Parathyroid adenoma (tissue), 2 donors: Measurements from ENCODE around the gene DCLK1.

Experiments
- H2AFZ ChIP-seq: fragments of 300-600 bp; sonication (generic); one replicate; pipeline ENCODE4 v1.7.0; 2017; ENCODE audit warnings: antibody characterized with exemption, mild to moderate bottlenecking
- H3K27ac ChIP-seq: fragments of 300-600 bp; sonication (generic); one replicate; pipeline ENCODE4 v1.7.0; 2017
- H3K27me3 ChIP-seq: fragments of 300-600 bp; sonication (generic); one replicate; pipeline ENCODE4 v1.7.0; 2017; ENCODE audit warnings: low read length; ENCODE audit not compliant: control insufficient read depth, insufficient read depth
- H3K36me3 ChIP-seq: fragments of 300-600 bp; sonication (generic); one replicate; pipeline ENCODE4 v1.7.0; 2017; ENCODE audit warnings: low read length; ENCODE audit not compliant: control insufficient read depth, insufficient read depth
- H3K4me1 ChIP-seq: fragments of 300-600 bp; sonication (generic); one replicate; pipeline ENCODE4 v1.7.0; 2017; ENCODE audit warnings: control low read depth
- H3K4me2 ChIP-seq: fragments of 300-600 bp; sonication (generic); one replicate; pipeline ENCODE4 v1.7.0; 2017; ENCODE audit warnings: low read length
- H3K4me3 ChIP-seq: fragments of 300-600 bp; sonication (generic); one replicate; pipeline ENCODE4 v1.7.0; 2017; ENCODE audit warnings: low read depth, low read length
- H3K79me2 ChIP-seq: fragments of 300-600 bp; sonication (generic); one replicate; pipeline ENCODE4 v1.7.0; 2017; ENCODE audit warnings: control low read depth
- H3K9ac ChIP-seq: fragments of 300-600 bp; sonication (generic); one replicate; pipeline ENCODE4 v1.7.0; 2017; ENCODE audit warnings: mild to moderate bottlenecking
- H3K9me3 ChIP-seq: fragments of 300-600 bp; sonication (generic); one replicate; pipeline ENCODE4 v1.7.0; 2017; ENCODE audit warnings: low read length; ENCODE audit not compliant: control insufficient read depth
- CTCF ChIP-seq: fragments of 300-600 bp; sonication (generic); IDR thresholded peaks from one replicate; pipeline ENCODE4 v1.7.0; 2017; ENCODE audit warnings: antibody characterized with exemption, mild to moderate bottlenecking
- donor health status: primary hyperparathyroidism.

Gene DCLK1

GRCh38 chr13:35884211-35884760 lies 246.9 kb downstream of the DCLK1 start:
- Histone ChIP-seq H3K36me3 (no peaks in the 10 kb centered on the region), H3K4me2 (no peak overlapping the region), H2AFZ (no peak overlapping the region), H3K27me3 (no peaks in the 10 kb centered on the region), H3K9ac (no peak overlapping the region), H3K9me3 (no peaks in the 10 kb centered on the region), H3K4me3 (no peak overlapping the region), H3K79me2 (no peaks in the 10 kb centered on the region), H3K4me1 (no peaks in the 10 kb centered on the region), H3K27ac (no peak overlapping the region)
- TF ChIP-seq CTCF, result no peak

GRCh38 chr13:35882722-35883497 lies 248.3 kb downstream of the DCLK1 start:
- TF ChIP-seq CTCF, result no peak
- Histone ChIP-seq H3K4me2 (no peak overlapping the region), H3K4me1 (no peaks in the 10 kb centered on the region), H3K9ac (no peak overlapping the region), H3K4me3 (no peak overlapping the region), H3K79me2 (no peaks in the 10 kb centered on the region), H3K27me3 (no peaks in the 10 kb centered on the region), H3K9me3 (no peaks in the 10 kb centered on the region), H3K36me3 (no peaks in the 10 kb centered on the region), H3K27ac (no peak overlapping the region), H2AFZ (no peak overlapping the region)

DNA sequence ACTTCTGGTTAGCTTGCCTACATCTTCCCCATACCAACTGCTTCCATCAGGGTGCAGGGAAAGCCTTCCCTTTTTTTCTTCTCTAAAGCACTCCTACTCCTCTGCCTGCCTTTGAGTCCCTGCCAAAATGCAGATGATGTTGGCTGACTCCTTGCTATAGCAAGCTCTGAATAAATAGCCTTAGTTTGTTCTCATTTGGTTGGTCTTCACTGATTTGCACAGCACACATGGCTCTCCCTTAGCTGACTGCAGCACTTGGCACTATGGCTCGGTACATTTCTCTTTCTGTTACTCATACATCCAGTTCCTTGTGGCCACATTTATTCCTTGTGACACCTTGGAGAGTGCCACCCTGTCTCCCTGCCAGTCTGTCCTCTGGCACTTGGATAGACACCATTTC lies 249.8 kb downstream of the DCLK1 start:
- Histone ChIP-seq H2AFZ (no peak overlapping the region), H3K27ac (no peak overlapping the region), H3K36me3 (no peaks in the 10 kb centered on the region), H3K4me2 (no peak overlapping the region), H3K4me3 (no peak overlapping the region), H3K9ac (no peak overlapping the region), H3K79me2 (no peaks in the 10 kb centered on the region), H3K9me3 (no peaks in the 10 kb centered on the region), H3K27me3 (no peaks in the 10 kb centered on the region), H3K4me1 (no peaks in the 10 kb centered on the region)
- no peak for TF ChIP-seq CTCF

DNA sequence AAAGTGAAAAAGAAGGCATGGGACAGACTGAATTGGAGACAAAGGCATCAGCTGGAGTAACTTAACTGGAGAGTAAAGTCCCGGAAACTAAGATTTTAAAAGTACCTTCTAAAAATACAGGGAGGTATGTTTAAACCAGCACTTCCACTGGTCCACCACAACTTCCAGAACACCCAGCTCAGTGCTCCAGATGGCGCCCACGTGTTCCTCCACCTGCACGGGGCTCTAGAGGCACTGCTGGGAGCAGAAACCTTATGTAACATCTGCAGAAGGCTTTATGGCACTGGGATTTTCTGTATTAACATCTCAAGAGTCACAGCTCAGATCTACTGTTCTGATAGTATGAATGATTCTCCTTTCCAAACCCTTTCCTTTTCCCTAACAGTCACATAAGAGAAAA lies 252.1 kb downstream of the DCLK1 start:
- Histone ChIP-seq H3K4me2 (no peak overlapping the region), H3K9me3 (no peaks in the 10 kb centered on the region), H3K79me2 (no peaks in the 10 kb centered on the region), H3K4me1 (no peaks in the 10 kb centered on the region), H3K36me3 (no peaks in the 10 kb centered on the region), H2AFZ (no peak overlapping the region), H3K4me3 (no peak overlapping the region), H3K27ac (no peak overlapping the region), H3K27me3 (no peaks in the 10 kb centered on the region), H3K9ac (no peak overlapping the region)
- no peak for TF ChIP-seq CTCF

DNA sequence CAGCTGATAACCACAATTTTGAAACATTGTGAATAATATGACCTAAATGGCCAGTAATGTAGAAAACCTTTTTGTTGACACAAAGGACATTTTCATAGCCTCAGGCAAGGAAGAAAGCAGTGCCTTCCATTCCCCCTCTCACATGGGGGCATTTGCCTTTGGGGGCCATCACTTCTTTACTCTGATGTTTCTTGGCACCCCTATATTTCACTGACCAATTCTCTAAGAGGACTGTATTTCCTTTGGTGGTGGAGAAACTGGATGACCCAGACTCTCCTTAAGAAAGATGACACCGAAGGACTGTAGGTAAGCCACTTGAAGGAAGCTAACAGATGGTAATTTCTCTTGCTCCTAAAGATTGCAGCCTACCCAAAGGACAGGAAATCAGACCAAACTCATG lies 254.6 kb downstream of the DCLK1 start:
- no peaks in the 10 kb centered on the region for H3K79me2 ChIP-seq
- H3K36me3 ChIP-seq, result no peaks in the 10 kb centered on the region
- no peaks in the 10 kb centered on the region for H3K9me3 ChIP-seq
- TF ChIP-seq CTCF, result no peak
- H3K4me1 ChIP-seq, result no peaks in the 10 kb centered on the region
- H3K9ac ChIP-seq, result no peak overlapping the region
- H3K27ac ChIP-seq, result no peak overlapping the region
- H3K4me3 ChIP-seq, result no peak overlapping the region
- no peak overlapping the region for H3K4me2 ChIP-seq
- no peaks in the 10 kb centered on the region for H3K27me3 ChIP-seq
- H2AFZ ChIP-seq, result no peak overlapping the region
